NT2/D1 (cell line): Measurements from ENCODE around the gene EDC4.

Experiments
- DNase-seq: peaks from one replicate; pipeline ENCODE4 v3.0.0-alpha.2; 2011; ENCODE audit warnings: low read depth, low spot score
- H3K27me3 ChIP-seq: 2 replicates; pipeline ENCODE4 v1.6.0; 2011; ENCODE audit warnings: mild to moderate bottlenecking; ENCODE audit not compliant: insufficient read length, insufficient read depth
- H3K36me3 ChIP-seq: 2 replicates; pipeline ENCODE4 v1.6.1; 2011; ENCODE audit warnings: mild to moderate bottlenecking, low read length, mixed read lengths; ENCODE audit not compliant: insufficient read depth, insufficient read length
- H3K4me1 ChIP-seq: 2 replicates; pipeline ENCODE4 v1.5.1; 2011; ENCODE audit not compliant: insufficient read depth, insufficient read length
- H3K4me3 ChIP-seq: 2 replicates; pipeline ENCODE4 v1.5.1; 2011; ENCODE audit warnings: low read depth; ENCODE audit not compliant: insufficient read length
- H3K9ac ChIP-seq: 2 replicates; pipeline ENCODE4 v1.6.0; 2011; ENCODE audit warnings: low read depth; ENCODE audit not compliant: insufficient read length
- H3K9me3 ChIP-seq: 2 replicates; pipeline ENCODE4 v1.5.1; 2011; ENCODE audit warnings: mild to moderate bottlenecking, low read length; ENCODE audit not compliant: insufficient read depth
- SUZ12 ChIP-seq: IDR thresholded peaks from 2 replicates; pipeline ENCODE4 v1.6.1; 2011; ENCODE audit not compliant: insufficient read length, insufficient read depth; ENCODE audit errors: extremely low read depth
- YY1 ChIP-seq: IDR thresholded peaks from 2 replicates; pipeline ENCODE4 v1.6.1; 2011; ENCODE audit not compliant: insufficient read length, insufficient read depth
- ZNF274 ChIP-seq: IDR thresholded peaks from 2 replicates; pipeline ENCODE4 v1.6.1; 2011; ENCODE audit warnings: mild to moderate bottlenecking, low read depth, low read length

EDC4 gene

GRCh38 chr16:67837811-67838210 lies 35.0 kb upstream of the EDC4 start:
- Histone ChIP-seq H3K9me3 (no peaks in the 10 kb centered on the region), H3K36me3 (peaks cover under 1% of the 10 kb centered on the region), H3K4me1 (no peaks in the 10 kb centered on the region), H3K27me3 (peaks cover 5% of the 10 kb centered on the region), H3K4me3 (no peak overlapping the region), H3K9ac (no peak overlapping the region)
- TF ChIP-seq ZNF274 (no peak), SUZ12 (no peak), YY1 (no peak)
- no peak for DNase-seq

GRCh38 chr16:67841198-67841815 lies 31.5 kb upstream of the EDC4 start:
- peaks cover 4% of the 10 kb centered on the region for H3K4me1 ChIP-seq
- no peaks in the 10 kb centered on the region for H3K27me3 ChIP-seq
- peak overlapping the region; percentile 98 for H3K9ac ChIP-seq
- H3K9me3 ChIP-seq: no peaks in the 10 kb centered on the region
- peaks cover 30% of the 10 kb centered on the region for H3K36me3 ChIP-seq
- DNase-seq: no peak
- H3K4me3 ChIP-seq: peak overlapping the region; percentile 95
- TF ChIP-seq ZNF274: no peak
- no peak for TF ChIP-seq YY1
- no peak for TF ChIP-seq SUZ12

GRCh38 chr16:67841816-67842508 lies 30.9 kb upstream of the EDC4 start, which contains the start of gene THAP11:
Gene THAP11 (plus strand): TSS chr16:67842320. CDS start chr16:67842555, 235 bp downstream.
- Histone ChIP-seq H3K27me3 (no peaks in the 10 kb centered on the region), H3K36me3 (peaks cover 30% of the 10 kb centered on the region), H3K4me3 (peak within 1 kb of the TSS; percentile 95), H3K9ac (peak within 1 kb of the TSS; percentile 98), H3K9me3 (no peaks in the 10 kb centered on the region), H3K4me1 (peaks cover 4% of the 10 kb centered on the region)
- no peak for TF ChIP-seq ZNF274
- no peak for TF ChIP-seq YY1
- DNase-seq: peak; percentile 98

- H3K4me3 ChIP-seq: peak overlapping the region; percentile 95
- H3K4me1 ChIP-seq: peaks cover 4% of the 10 kb centered on the region
- peak overlapping the region; percentile 98 for H3K9ac ChIP-seq
- DNase-seq: no peak
- H3K9me3 ChIP-seq: no peaks in the 10 kb centered on the region
- peaks cover 30% of the 10 kb centered on the region for H3K36me3 ChIP-seq
- no peak for TF ChIP-seq ZNF274
- no peak for TF ChIP-seq YY1
- TF ChIP-seq SUZ12: no peak
- no peaks in the 10 kb centered on the region for H3K27me3 ChIP-seq
Measured at GRCh38 chr16:67842509-67843342, 30.1 kb upstream of the EDC4 start.

GRCh38 chr16:67843343-67843765 lies 29.5 kb upstream of the EDC4 start:
- no peak for DNase-seq
- Histone ChIP-seq H3K9me3 (no peaks in the 10 kb centered on the region), H3K27me3 (no peaks in the 10 kb centered on the region), H3K36me3 (peaks cover 36% of the 10 kb centered on the region), H3K4me3 (peak overlapping the region; percentile 95), H3K9ac (peak overlapping the region; percentile 98), H3K4me1 (peaks cover 4% of the 10 kb centered on the region)
- TF ChIP-seq YY1 (no peak), SUZ12 (no peak), ZNF274 (no peak)

GRCh38 chr16:67844497-67844896 lies 28.4 kb upstream of the EDC4 start:
- Histone ChIP-seq H3K4me3 (no peak overlapping the region), H3K9me3 (no peaks in the 10 kb centered on the region), H3K36me3 (peaks cover 44% of the 10 kb centered on the region), H3K4me1 (peaks cover 8% of the 10 kb centered on the region), H3K9ac (peak overlapping the region; percentile 23), H3K27me3 (no peaks in the 10 kb centered on the region)
- TF ChIP-seq ZNF274: no peak
- no peak for TF ChIP-seq YY1
- no peak for DNase-seq
